T-cell (primary cell): ENCODE measurements around the gene DMP1. TPM values are rescaled to one million over a fixed set of nuclear protein-coding genes. Genes with fewer than 3 reads are reported as not detected.

Experiments
- ATAC-seq, 4 experiments: fragments of 200-7000 bp in 3 of 4; fragments of 150-1000 bp in 1 of 4; cut with Tn5 transposase; replicated peaks in 1 of 4; 1 replicate in 3 of 4; 2 replicates in 1 of 4; pipeline ENCODE4 v1.10.0; 2021; ENCODE audit warnings: moderate library complexity in 3 of 4, mild to moderate bottlenecking in 2 of 4, moderate number of reproducible peaks in 1 of 4
- CTCF ChIA-PET, 2 donors: fragments of 300-600 bp; sonication (Branson Sonifier 250); formaldehyde crosslinking; loops; one replicate each; lab custom pipeline; 2022; ENCODE audit warnings: antibody characterized with exemption in 2 of 2; lab: Charles Lee
- POLR2A ChIA-PET, 2 donors: fragments of 300-600 bp; sonication (Branson Sonifier 250); formaldehyde crosslinking; loops; one replicate each; lab custom pipeline; 2022; ENCODE audit warnings: antibody characterized with exemption in 2 of 2; lab: Charles Lee
- DNase-seq, 35 experiments: peaks; one replicate each; pipeline versions ENCODE4 v3.0.0 to v3.0.0-alpha.2; 2013 to 2023
- H3K27ac ChIP-seq: one replicate; pipeline ENCODE4 v1.5.1; 2013; ENCODE audit warnings: low read length
- H3K27me3 ChIP-seq, 2 experiments: replicated peaks in 1 of 2; 1 replicate in 1 of 2; 2 replicates in 1 of 2; pipeline versions ENCODE4 v1.6.1 to v1.7.0; 2013; ENCODE audit warnings: low read length in 1 of 2, mixed read lengths in 1 of 2; ENCODE audit not compliant: control insufficient read depth in 2 of 2, insufficient read depth in 2 of 2; ENCODE audit errors: extremely low read depth in 1 of 2
- H3K36me3 ChIP-seq, 2 donors: 1 replicate in 1 of 2; 2 replicates in 1 of 2; pipeline versions ENCODE4 v1.6.1 to v1.7.0; 2013; ENCODE audit warnings: low read length in 1 of 2; ENCODE audit not compliant: control insufficient read depth in 2 of 2, insufficient read depth in 1 of 2; ENCODE audit errors: extremely low read depth in 1 of 2
- H3K4me1 ChIP-seq, 2 experiments: 1 replicate in 1 of 2; 2 replicates in 1 of 2; pipeline versions ENCODE4 v1.6.1 to v1.7.0; 2013; ENCODE audit warnings: low read length in 2 of 2, mixed read lengths in 1 of 2; ENCODE audit not compliant: insufficient read depth in 2 of 2, control insufficient read depth in 1 of 2; ENCODE audit errors: extremely low read depth in 1 of 2
- H3K4me3 ChIP-seq, 2 donors: 1 replicate in 1 of 2; 2 replicates in 1 of 2; pipeline versions ENCODE4 v1.5.1 to v1.7.0; 2013; ENCODE audit warnings: mild to moderate bottlenecking in 2 of 2, low read length in 1 of 2, moderate library complexity in 1 of 2; ENCODE audit not compliant: control insufficient read depth in 1 of 2; ENCODE audit errors: extremely low read depth in 1 of 2
- H3K9me3 ChIP-seq: 2 replicates; pipeline ENCODE4 v1.7.0; 2013
- H3K27ac Mint-ChIP-seq, 2 donors: one replicate each; pipeline ENCODE4 v1.8.0; 2020 to 2021; ENCODE audit warnings: mild to moderate bottlenecking in 2 of 2, mixed read lengths in 2 of 2
- H3K27me3 Mint-ChIP-seq, 2 donors: one replicate each; pipeline ENCODE4 v1.8.0; 2021 to 2022; ENCODE audit warnings: mixed read lengths in 2 of 2
- H3K36me3 Mint-ChIP-seq: one replicate; pipeline ENCODE4 v1.8.0; 2021; ENCODE audit warnings: mixed read lengths
- H3K4me1 Mint-ChIP-seq, 3 donors: one replicate each; pipeline ENCODE4 v1.8.0; 2020 to 2022; ENCODE audit warnings: mixed read lengths in 3 of 3, mild to moderate bottlenecking in 1 of 3
- H3K4me3 Mint-ChIP-seq, 3 donors: one replicate each; pipeline ENCODE4 v1.8.0; 2020 to 2022; ENCODE audit warnings: mild to moderate bottlenecking in 3 of 3, mixed read lengths in 3 of 3, moderate library complexity in 3 of 3
- H3K9me3 Mint-ChIP-seq, 3 donors: one replicate each; pipeline ENCODE4 v1.8.0; 2020 to 2022; ENCODE audit warnings: mixed read lengths in 3 of 3
- WGBS: methylation state at CpG from one replicate; pipeline ENCODE4 v1.1.5; 2013; ENCODE audit warnings: missing lambda C conversion rate; ENCODE audit not compliant: insufficient coverage; 5-methylcytosine and 5-hydroxymethylcytosine counted together
- total RNA-seq, 35 experiments: library from RNA in 6 of 35; stranded (reverse) in 6 of 35; fragments of 120-200 nt in 1 of 35; gene quantifications; one replicate each; pipeline versions ENCODE4 v1.2.1 to v1.2.4 and lab custom pipeline; 2013 to 2026

DMP1 gene
- total RNA-seq, 5 donors from 2014 or later (not counting 1 experiment from before 2014, with no cell fraction given), result not detected

DNA sequence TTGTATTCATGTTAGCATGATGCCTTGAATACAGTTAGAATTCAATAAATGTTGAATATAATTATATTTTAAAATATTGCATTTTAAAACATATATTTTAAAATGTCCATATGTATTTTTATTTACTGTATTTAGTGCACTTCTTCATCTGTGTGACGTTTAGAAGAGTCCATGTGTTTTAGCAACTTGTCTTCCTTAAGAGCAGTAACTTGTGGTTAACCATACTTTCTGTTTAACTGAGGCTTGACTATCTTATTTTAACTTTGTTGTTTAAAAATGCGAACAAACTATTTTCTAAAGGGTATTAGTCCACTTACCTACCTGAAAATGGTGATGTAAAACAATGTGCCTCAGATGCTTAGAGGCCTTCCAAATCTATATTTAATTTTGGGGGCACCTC lies 858 bp downstream of the DMP1 start:
- no peaks in the 10 kb centered on the region for H3K36me3 Mint-ChIP-seq
- H3K27me3 Mint-ChIP-seq, result peaks cover 4 to 10% of the 10 kb centered on the region in 2 donors
- Histone ChIP-seq H3K4me3 (no peak overlapping the region), H3K27me3 (peaks cover 0 to 3% of the 10 kb centered on the region in 2 experiments), H3K36me3 (no peaks in the 10 kb centered on the region), H3K4me1 (no peaks in the 10 kb centered on the region), H3K27ac (no peak overlapping the region), H3K9me3 (no peaks in the 10 kb centered on the region)
- no peaks in the 10 kb centered on the region for H3K9me3 Mint-ChIP-seq
- no peak overlapping the region for H3K4me3 Mint-ChIP-seq
- ChIA-PET POLR2A (no interaction called here), CTCF (no interaction called here)
- no peaks in the 10 kb centered on the region for H3K4me1 Mint-ChIP-seq
- WGBS, result no CpG with 5 or more reads among the region's 2 CpGs
- DNase-seq (no peak), ATAC-seq (no peak)
- H3K27ac Mint-ChIP-seq, result no peak overlapping the region

DNA sequence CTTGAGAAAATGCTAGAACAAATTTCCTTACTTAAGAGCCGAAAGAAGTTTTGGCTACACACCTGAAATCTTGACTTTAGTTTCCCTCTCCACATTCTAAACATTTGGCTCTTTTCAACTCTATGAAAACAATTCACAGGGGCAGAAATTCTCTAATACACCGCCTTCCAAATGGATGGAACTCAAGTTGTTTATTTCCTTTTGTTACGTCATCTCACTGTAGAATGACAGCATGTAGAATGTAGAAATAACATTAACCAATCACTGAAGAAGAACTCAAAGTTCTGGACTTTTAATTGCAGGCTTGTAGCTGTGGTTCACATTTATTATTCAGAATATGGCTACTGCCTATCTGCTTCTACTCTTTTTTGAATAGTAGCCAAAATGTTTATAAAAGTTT lies 1.9 kb downstream of the DMP1 start:
- no peaks in the 10 kb centered on the region for H3K27me3 ChIP-seq
- no peaks in the 10 kb centered on the region for H3K9me3 ChIP-seq
- Mint-ChIP-seq H3K27ac (no peak overlapping the region), H3K36me3 (no peaks in the 10 kb centered on the region), H3K27me3 (peaks cover 4 to 10% of the 10 kb centered on the region in 2 donors), H3K4me3 (no peak overlapping the region), H3K4me1 (no peaks in the 10 kb centered on the region), H3K9me3 (no peaks in the 10 kb centered on the region)
- H3K36me3 ChIP-seq, result no peaks in the 10 kb centered on the region
- ChIA-PET POLR2A (no interaction called here), CTCF (no interaction called here)
- no peak overlapping the region for H3K4me3 ChIP-seq
- no CpG with 5 or more reads among the region's 3 CpGs for WGBS
- no peak for ATAC-seq
- no peak for DNase-seq
- no peak overlapping the region for H3K27ac ChIP-seq
- H3K4me1 ChIP-seq, result no peaks in the 10 kb centered on the region

DNA sequence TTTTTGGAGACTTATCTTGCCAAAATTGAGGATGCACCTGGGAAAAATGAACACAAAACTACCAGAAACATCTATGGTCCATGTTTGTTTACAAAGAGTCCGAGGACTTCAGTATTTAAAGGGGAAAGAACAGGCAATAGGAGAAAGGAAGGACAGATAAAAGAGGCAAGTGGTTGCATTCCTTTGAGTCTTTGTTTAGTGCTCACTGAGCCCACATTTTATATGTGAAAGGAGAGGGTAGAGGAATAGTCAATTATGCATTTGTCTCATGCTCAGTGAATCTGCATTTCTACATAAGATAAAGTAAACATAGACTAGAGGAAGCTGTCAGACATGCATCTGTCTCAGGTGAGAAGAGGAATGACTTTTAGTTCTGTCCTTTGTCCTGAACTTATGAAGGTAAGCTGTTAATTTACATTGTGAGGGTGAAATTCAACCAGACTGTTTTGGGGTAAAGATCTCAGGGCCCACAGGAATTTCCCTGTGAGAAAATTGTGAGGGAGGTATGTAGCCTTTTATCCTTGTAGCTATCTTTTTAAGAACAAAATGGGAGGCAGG lies 4.5 kb downstream of the DMP1 start:
- Mint-ChIP-seq H3K36me3 (no peaks in the 10 kb centered on the region), H3K4me3 (no peak overlapping the region), H3K27me3 (peaks cover 7% of the 10 kb centered on the region in 2 donors), H3K27ac (no peak overlapping the region), H3K9me3 (no peaks in the 10 kb centered on the region), H3K4me1 (no peaks in the 10 kb centered on the region)
- H3K9me3 ChIP-seq, result no peaks in the 10 kb centered on the region
- ChIA-PET POLR2A (no interaction called here), CTCF (interaction anchor here in 1 of 2 donors (0.5 to 0.6 kb wide), 2 partner anchors 9 to 687 kb away, joined by 3 to 6 read pairs; no protein-coding TSS in a partner anchor)
- ATAC-seq, result no peak
- H3K27me3 ChIP-seq, result no peaks in the 10 kb centered on the region
- no CpG with 5 or more reads among the region's 1 CpG for WGBS
- no peaks in the 10 kb centered on the region for H3K4me1 ChIP-seq
- no peak for DNase-seq
- no peak overlapping the region for H3K27ac ChIP-seq
- H3K4me3 ChIP-seq, result no peak overlapping the region
- H3K36me3 ChIP-seq, result no peaks in the 10 kb centered on the region

DNA sequence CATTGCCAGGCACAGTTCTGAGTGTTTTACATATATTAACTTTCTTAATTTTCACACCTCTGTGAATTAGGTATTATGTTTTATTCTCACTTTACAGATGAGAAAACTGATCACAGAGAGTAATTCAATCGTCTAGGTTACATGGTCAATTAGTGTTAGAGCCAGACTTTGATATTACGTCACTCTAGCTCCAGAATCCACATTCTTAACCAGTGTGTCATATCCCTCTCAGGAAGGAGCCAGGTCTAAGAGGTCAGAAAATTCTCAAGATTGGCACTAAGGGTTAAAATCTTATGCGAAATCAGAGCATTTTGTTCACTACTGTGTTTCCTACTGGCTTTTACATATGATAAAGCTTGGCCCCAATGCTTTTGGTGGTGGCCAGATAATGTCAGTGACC lies 7.4 kb downstream of the DMP1 start:
- Mint-ChIP-seq H3K4me1 (no peaks in the 10 kb centered on the region), H3K9me3 (no peaks in the 10 kb centered on the region), H3K4me3 (no peak overlapping the region), H3K27me3 (peaks cover 8 to 11% of the 10 kb centered on the region in 2 donors), H3K27ac (no peak overlapping the region), H3K36me3 (no peaks in the 10 kb centered on the region)
- no peak overlapping the region for H3K27ac ChIP-seq
- no peaks in the 10 kb centered on the region for H3K4me1 ChIP-seq
- ATAC-seq, result no peak
- no peaks in the 10 kb centered on the region for H3K9me3 ChIP-seq
- CTCF ChIA-PET, result interaction anchor here in 1 of 2 donors (1.2 kb wide), 1 partner anchor 10 kb away, joined by 3 read pairs; no protein-coding TSS in a partner anchor
- H3K36me3 ChIP-seq, result no peaks in the 10 kb centered on the region
- no peak for DNase-seq
- no peaks in the 10 kb centered on the region for H3K27me3 ChIP-seq
- POLR2A ChIA-PET, result no interaction called here
- H3K4me3 ChIP-seq, result no peak overlapping the region
- 67% methylated on average over 1 of the region's 3 CpGs for WGBS

DNA sequence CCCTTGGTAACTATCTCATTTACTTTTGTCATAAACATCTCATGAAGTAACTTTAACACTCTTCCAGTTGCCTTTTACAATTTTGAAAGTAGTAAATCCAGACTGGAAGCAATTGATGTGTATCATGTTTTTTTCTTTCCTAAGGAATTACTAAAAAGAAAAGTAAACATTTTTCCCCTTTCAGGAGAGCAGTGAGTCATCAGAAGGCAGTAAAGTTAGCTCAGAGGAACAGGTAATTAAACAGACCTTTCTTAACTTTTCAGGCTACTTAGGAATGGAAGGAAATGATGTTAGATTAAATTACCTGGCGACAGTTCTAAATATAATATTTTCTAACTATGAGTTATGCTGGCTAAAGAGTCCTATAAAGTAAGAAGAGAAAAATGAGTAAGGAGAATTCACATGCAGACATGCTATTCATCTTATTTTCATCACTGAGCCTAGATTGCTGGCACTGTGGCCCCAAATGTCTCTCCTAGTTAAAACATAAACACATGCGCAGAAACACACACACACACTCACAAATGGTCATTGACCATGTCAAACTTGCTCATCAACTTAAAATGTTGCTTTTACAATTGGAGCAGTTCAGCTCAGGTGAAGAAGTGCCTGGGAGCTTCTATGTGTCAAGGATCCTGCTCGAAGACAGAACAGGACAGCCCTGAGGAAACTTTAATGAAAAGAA lies 9.3 kb downstream of the DMP1 start:
- Mint-ChIP-seq H3K9me3 (no peaks in the 10 kb centered on the region), H3K36me3 (no peaks in the 10 kb centered on the region), H3K4me1 (no peaks in the 10 kb centered on the region), H3K4me3 (no peak overlapping the region), H3K27me3 (peaks cover 11 to 17% of the 10 kb centered on the region in 2 donors), H3K27ac (no peak overlapping the region)
- POLR2A ChIA-PET, result no interaction called here
- H3K27ac ChIP-seq, result no peak overlapping the region
- CTCF ChIA-PET, result no interaction called here
- 69% methylated on average over 2 of the region's 3 CpGs for WGBS
- no peak overlapping the region for H3K4me3 ChIP-seq
- no peaks in the 10 kb centered on the region for H3K4me1 ChIP-seq
- no peaks in the 10 kb centered on the region for H3K27me3 ChIP-seq
- ATAC-seq (no peak), DNase-seq (no peak)
- H3K9me3 ChIP-seq, result no peaks in the 10 kb centered on the region
- no peaks in the 10 kb centered on the region for H3K36me3 ChIP-seq

DNA sequence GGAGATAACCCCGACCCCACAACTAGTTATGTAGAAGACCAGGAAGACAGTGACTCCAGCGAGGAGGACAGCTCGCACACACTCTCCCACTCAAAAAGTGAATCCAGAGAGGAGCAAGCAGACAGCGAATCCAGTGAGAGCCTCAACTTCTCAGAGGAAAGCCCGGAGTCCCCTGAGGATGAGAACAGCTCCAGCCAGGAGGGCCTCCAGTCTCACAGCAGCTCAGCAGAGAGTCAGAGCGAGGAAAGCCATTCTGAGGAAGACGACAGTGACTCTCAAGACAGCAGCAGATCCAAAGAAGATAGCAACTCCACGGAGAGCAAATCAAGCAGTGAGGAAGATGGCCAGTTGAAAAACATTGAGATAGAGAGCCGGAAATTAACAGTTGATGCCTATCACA lies 12.8 kb downstream of the DMP1 start:
- H3K4me1 Mint-ChIP-seq, result no peaks in the 10 kb centered on the region
- ATAC-seq (no peak), DNase-seq (no peak)
- 79% methylated on average over 6 of the region's 9 CpGs for WGBS
- H3K27ac ChIP-seq, result no peak overlapping the region
- no peaks in the 10 kb centered on the region for H3K36me3 ChIP-seq
- no peaks in the 10 kb centered on the region for H3K27me3 ChIP-seq
- H3K27me3 Mint-ChIP-seq, result peaks cover 11 to 17% of the 10 kb centered on the region in 2 donors
- no peak overlapping the region for H3K27ac Mint-ChIP-seq
- ChIA-PET CTCF (no interaction called here), POLR2A (no interaction called here)
- no peak overlapping the region for H3K4me3 Mint-ChIP-seq
- H3K36me3 Mint-ChIP-seq, result no peaks in the 10 kb centered on the region
- H3K4me3 ChIP-seq, result no peak overlapping the region
- H3K9me3 Mint-ChIP-seq, result no peaks in the 10 kb centered on the region
- H3K4me1 ChIP-seq, result no peaks in the 10 kb centered on the region
- no peaks in the 10 kb centered on the region for H3K9me3 ChIP-seq
